NB4 (cell line): Measurements from ENCODE around the gene TOP3B.

ENCODE experiments used
- DNase-seq: peaks from one replicate; pipeline ENCODE4 v3.0.0; 2010; ENCODE audit warnings: low read depth
- H3K4me3 ChIP-seq: one replicate; pipeline ENCODE4 v1.5.1; 2011; ENCODE audit warnings: mild to moderate bottlenecking, low read depth, low read length, moderate library complexity
- MYC ChIP-seq: IDR thresholded peaks from 2 replicates; pipeline ENCODE4 v1.6.1; 2011; ENCODE audit warnings: low read depth, low read length
- POLR2A ChIP-seq: IDR thresholded peaks from 2 replicates; pipeline ENCODE4 v1.6.1; 2011; ENCODE audit warnings: mild to moderate bottlenecking; ENCODE audit not compliant: insufficient read length; ENCODE audit errors: extremely low read depth
- TF ChIP-seq, protein P1 (sequence below): IDR thresholded peaks from 2 replicates; pipeline ENCODE4 v1.6.1; 2011; ENCODE audit warnings: low read depth, low read length
- TF ChIP-seq, protein P2 (sequence below): IDR thresholded peaks from one replicate; pipeline ENCODE4 v1.5.1; 2012; ENCODE audit warnings: low read depth, low read length

TOP3B gene

DNA sequence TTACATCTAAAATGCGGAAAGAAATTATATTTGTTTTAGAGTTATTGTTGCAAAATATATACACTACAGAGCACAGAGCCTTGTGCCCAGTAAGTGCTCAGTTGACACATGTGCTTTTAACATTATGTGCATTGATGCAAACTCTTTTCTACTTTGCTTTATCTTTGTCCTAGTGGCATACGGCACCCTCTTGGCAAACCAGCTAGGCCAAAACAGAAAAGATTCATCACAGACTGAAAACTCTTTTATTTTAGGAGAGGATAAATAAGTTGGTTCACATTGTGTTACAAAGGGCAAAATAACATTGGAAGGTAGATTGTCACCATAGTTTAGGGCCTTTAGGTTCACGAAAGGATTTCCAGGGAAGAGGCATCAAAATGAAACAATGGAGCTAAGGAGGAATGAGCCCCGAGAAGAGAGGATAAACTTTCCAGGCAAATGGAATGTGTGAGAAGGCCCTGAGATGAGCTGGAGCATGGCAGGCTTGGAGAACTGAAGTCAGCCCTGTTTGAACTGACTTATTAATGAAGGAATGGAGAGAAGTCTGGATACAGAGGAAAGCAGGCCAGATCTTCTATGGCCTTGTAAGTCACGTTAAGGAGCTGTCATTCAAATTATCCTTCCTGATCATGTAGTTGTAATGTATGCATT, 23.5 kb upstream of the TOP3B start:
- TF ChIP-seq, protein P1, sequence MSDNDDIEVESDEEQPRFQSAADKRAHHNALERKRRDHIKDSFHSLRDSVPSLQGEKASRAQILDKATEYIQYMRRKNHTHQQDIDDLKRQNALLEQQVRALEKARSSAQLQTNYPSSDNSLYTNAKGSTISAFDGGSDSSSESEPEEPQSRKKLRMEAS, result no peak
- TF ChIP-seq MYC (no peak), POLR2A (no peak)
- TF ChIP-seq, protein P2, sequence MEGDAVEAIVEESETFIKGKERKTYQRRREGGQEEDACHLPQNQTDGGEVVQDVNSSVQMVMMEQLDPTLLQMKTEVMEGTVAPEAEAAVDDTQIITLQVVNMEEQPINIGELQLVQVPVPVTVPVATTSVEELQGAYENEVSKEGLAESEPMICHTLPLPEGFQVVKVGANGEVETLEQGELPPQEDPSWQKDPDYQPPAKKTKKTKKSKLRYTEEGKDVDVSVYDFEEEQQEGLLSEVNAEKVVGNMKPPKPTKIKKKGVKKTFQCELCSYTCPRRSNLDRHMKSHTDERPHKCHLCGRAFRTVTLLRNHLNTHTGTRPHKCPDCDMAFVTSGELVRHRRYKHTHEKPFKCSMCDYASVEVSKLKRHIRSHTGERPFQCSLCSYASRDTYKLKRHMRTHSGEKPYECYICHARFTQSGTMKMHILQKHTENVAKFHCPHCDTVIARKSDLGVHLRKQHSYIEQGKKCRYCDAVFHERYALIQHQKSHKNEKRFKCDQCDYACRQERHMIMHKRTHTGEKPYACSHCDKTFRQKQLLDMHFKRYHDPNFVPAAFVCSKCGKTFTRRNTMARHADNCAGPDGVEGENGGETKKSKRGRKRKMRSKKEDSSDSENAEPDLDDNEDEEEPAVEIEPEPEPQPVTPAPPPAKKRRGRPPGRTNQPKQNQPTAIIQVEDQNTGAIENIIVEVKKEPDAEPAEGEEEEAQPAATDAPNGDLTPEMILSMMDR, result no peak
- no peak overlapping the region for H3K4me3 ChIP-seq
- DNase-seq, result no peak

DNA sequence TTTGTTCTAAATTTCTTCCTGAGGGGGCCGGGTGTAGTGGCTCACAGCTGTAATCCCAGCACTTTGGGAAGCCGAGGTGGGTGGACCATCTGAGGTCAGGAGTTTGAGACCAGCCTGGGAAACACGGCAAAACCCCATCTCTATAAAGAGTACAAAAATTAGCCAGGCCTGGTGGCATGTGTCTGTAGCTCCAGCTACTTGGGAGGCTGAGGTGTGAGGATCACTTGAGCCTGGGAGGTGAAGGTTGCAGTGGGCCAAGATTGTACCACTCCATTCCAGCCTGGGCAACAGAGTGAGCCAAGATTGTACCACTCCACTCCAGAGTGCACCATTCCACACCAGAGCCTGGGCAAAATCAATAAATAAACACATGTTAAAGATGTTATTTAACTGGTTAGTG, 20.6 kb upstream of the TOP3B start:
- no peak overlapping the region for H3K4me3 ChIP-seq
- no peak for DNase-seq
- TF ChIP-seq POLR2A (no peak), MYC (no peak)
- TF ChIP-seq, protein P2, result no peak
- TF ChIP-seq, protein P1, result no peak

DNA sequence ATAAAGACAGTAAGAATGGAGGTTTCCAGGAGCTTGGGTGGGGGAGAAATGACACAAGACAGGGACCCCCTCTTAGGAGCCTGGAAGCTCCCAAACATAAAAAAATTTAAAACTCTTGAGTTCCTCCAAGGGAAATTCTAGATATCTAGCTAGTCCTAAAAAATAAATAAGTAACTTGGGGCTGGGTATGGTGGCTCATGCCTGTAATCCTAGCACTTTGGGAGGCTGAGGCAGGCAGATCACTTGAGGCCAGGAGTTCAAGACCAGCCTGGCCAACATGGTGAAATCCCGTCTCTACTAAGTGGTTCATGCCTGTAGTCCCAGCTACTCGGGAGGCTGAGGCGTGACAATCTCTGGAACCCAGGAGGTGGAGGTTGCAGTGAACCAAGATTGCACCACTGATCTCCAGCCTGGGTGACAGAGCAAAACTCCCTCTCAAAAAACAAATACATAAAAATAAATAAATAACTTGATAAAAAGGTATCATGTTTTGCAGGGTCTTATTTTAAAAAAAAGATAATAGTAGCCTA, 20.0 kb upstream of the TOP3B start:
- DNase-seq, result no peak
- no peak overlapping the region for H3K4me3 ChIP-seq
- TF ChIP-seq, protein P1, result no peak
- TF ChIP-seq POLR2A (no peak), MYC (no peak)
- TF ChIP-seq, protein P2, result no peak

DNA sequence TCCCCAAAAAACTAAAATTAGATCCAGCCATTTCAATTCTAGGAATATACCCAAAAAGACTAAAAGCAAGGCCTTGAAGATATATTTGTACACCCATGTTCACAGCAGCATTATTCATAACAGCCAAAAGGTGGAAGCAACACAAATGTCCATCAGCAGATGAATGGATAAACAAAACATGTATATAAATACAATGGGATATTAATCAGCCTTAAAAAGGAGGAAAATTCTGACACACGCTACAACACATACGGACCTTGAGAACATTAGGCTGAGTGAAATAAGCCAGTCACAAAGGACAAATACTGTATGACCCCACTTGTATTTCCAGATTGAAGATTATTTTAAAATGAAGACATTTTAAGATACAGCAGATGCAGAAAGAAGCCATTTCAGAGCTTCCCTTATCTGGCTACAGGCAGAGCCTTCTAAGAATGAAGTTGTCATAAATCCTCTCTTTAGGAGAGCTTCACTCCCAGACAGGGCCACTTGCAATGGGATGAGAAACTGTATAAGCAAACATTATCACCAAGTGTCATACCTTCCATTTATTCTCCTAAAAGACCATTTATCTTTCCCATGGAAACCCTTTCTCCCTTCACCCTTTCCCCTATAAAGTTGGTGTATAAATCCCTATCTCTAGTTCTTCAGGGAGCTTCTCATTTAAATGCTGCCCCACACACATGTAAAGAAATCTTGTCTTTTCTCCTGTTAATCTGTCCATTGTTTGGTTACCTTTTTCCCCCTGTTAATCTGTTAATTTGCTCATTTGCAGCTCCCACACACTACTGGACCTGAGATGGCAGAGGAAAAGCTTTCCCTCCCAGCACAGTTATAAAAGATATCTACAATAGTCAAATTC, 19.3 kb upstream of the TOP3B start:
- TF ChIP-seq, protein P1, result no peak
- TF ChIP-seq POLR2A, result no peak
- no peak for DNase-seq
- H3K4me3 ChIP-seq, result no peak overlapping the region

DNA sequence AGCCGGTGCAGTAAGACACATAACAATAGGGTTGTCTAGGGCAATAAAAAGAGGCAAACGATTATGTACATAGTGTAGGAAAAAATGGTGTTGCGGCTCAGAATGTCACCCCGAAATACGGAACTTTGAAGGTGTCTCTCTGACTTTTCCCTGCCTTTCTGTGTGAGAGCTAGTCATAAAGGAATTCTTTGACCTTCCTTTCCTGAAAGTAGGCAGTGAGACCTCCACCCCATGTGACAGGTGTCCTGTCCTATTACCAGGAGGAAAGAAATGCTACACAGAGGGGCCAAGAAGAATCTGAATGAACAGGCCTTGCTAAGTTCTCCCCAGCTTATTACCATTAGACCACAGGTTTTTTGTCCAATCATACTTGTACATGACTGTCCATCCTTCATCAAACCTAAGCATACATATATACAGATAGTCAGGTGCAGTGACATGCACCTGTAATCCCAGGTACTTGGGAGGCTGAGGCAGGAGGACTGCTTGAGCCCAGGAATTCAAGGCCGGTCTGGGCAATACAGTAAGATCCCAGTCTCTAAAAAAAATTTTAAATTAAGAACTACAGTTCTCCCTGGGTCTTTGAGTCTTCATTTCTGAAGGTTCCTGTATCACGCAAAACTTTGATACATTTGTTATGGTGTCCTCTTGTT, 16.1 kb upstream of the TOP3B start:
- no peak for DNase-seq
- TF ChIP-seq, protein P1, result no peak
- TF ChIP-seq MYC (no peak), POLR2A (no peak)
- TF ChIP-seq, protein P2, result no peak
- no peak overlapping the region for H3K4me3 ChIP-seq

DNA sequence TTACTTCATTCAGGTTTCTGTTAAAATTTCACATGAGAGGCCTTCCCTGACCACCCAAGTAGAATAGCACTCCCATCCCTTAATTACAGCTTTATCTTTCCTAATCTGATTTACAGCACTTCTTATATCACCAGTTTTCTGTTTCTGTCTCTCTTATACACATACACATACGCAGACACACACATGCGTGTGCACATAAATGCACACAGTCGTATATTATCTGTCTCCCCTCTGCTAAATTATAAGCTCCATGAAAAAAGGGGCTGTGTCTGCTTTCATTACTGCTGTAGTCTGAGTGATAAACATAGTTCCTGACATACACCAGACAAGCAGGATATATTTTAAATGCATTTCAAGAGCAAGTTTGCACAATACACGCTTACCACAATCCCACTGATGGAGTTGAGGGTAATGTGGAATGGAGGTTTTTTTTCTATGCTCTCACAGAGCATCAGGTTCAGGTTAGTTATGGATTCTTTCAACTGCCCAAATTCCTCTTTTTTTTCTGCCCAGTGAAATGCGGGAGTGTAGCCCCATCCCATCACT, 13.7 kb upstream of the TOP3B start:
- DNase-seq, result no peak
- TF ChIP-seq, protein P1, result no peak
- no peak for TF ChIP-seq MYC

More for the DNA sequence above, 13.7 kb upstream of the TOP3B start:
- no peak overlapping the region for H3K4me3 ChIP-seq
